ENCODE results near the gene COL6A3.

COL6A3 gene

GRCh38 chr2:237440819-237441281 lies 26.9 kb upstream of the COL6A3 start:
- DNase-seq (ENCODE audit: low spot score): no peak

GRCh38 chr2:237438080-237438940 lies 24.3 kb upstream of the COL6A3 start:
- peak; percentile 82 for DNase-seq (ENCODE audit: low spot score)

GRCh38 chr2:237437566-237437965 lies 23.6 kb upstream of the COL6A3 start:
- DNase-seq (ENCODE audit: low spot score): no peak

GRCh38 chr2:237435844-237436587 lies 22.1 kb upstream of the COL6A3 start:
- no peak for DNase-seq (ENCODE audit: low spot score)

GRCh38 chr2:237434866-237435311 lies 20.9 kb upstream of the COL6A3 start:
- DNase-seq (ENCODE audit: low spot score): peak; percentile 72

GRCh38 chr2:237433920-237434676 lies 20.1 kb upstream of the COL6A3 start:
- no peak for DNase-seq (ENCODE audit: low spot score)

- DNase-seq (ENCODE audit: low spot score): peak; percentile 77
Measured at GRCh38 chr2:237432484-237433092, 18.6 kb upstream of the COL6A3 start.

- DNase-seq (ENCODE audit: low spot score): no peak
Measured at GRCh38 chr2:237431837-237432236, 17.9 kb upstream of the COL6A3 start.

- peak; percentile 46 for DNase-seq (ENCODE audit: low spot score)
Measured at GRCh38 chr2:237431372-237431771, 17.4 kb upstream of the COL6A3 start.

- no peak for DNase-seq (ENCODE audit: low spot score)
Measured at GRCh38 chr2:237430861-237431260, 16.9 kb upstream of the COL6A3 start.

GRCh38 chr2:237429753-237430152 lies 15.8 kb upstream of the COL6A3 start:
- DNase-seq (ENCODE audit: low spot score): no peak

- no peak for DNase-seq (ENCODE audit: low spot score)
Measured at GRCh38 chr2:237427769-237428506, 14.0 kb upstream of the COL6A3 start.

GRCh38 chr2:237426517-237426916 lies 12.6 kb upstream of the COL6A3 start:
- no peak for DNase-seq (ENCODE audit: low spot score)

- DNase-seq (ENCODE audit: low spot score): no peak
Measured at GRCh38 chr2:237425320-237425719, 11.4 kb upstream of the COL6A3 start.

GRCh38 chr2:237424544-237424943 lies 10.6 kb upstream of the COL6A3 start:
- no peak for DNase-seq (ENCODE audit: low spot score)

GRCh38 chr2:237423891-237424290 lies 9.9 kb upstream of the COL6A3 start:
- DNase-seq (ENCODE audit: low spot score): no peak

GRCh38 chr2:237422309-237422708 lies 8.3 kb upstream of the COL6A3 start:
- no peak for DNase-seq (ENCODE audit: low spot score)

- DNase-seq (ENCODE audit: low spot score): peak; percentile 70
Measured at GRCh38 chr2:237421542-237422116, 7.7 kb upstream of the COL6A3 start.

GRCh38 chr2:237418300-237418699 lies 4.3 kb upstream of the COL6A3 start:
- DNase-seq (ENCODE audit: low spot score): no peak

- no peak for DNase-seq (ENCODE audit: low spot score)
Measured at GRCh38 chr2:237412988-237413776, 782 bp downstream of the COL6A3 start.

Data from SW480 (cell line).